HepG2 (cell line): Measurements from ENCODE around the gene ZBTB46. TPM values are rescaled to one million over a fixed set of nuclear protein-coding genes. Genes with fewer than 3 reads are reported as not detected.

Experiments used
- HNF1A ChIP-seq, 2 experiments: sonication (generic) in 1 of 2; formaldehyde crosslinking in 1 of 2; IDR thresholded peaks; 2 replicates each; pipeline versions ENCODE4 v1.4.0 to v1.6.1; 2016 to 2020; ENCODE audit warnings: borderline replicate concordance in 1 of 2, low read depth in 1 of 2, mild to moderate bottlenecking in 1 of 2, missing genetic modification reagents in 1 of 2
- SNAPC4 ChIP-seq: sonication (generic); formaldehyde crosslinking; IDR thresholded peaks from 2 replicates; pipeline ENCODE4 v1.4.0; 2020; ENCODE audit warnings: mild to moderate bottlenecking, missing genetic modification reagents
- ZBTB37 ChIP-seq: sonication (generic); formaldehyde crosslinking; IDR thresholded peaks from 2 replicates; pipeline ENCODE4 v1.4.0; 2020; ENCODE audit warnings: mild to moderate bottlenecking, missing genetic modification reagents
- ZBTB40 ChIP-seq, 2 experiments: fragments of 450-650 bp in 1 of 2; sonication (generic) in 1 of 2; formaldehyde crosslinking in 1 of 2; IDR thresholded peaks; 2 replicates each; pipeline versions ENCODE4 v1.6.1 to v1.8.0; 2016 to 2022; ENCODE audit warnings: antibody characterized with exemption in 1 of 2, mild to moderate bottlenecking in 1 of 2, missing genetic modification reagents in 1 of 2
- ZNF256 ChIP-seq: sonication (generic); formaldehyde crosslinking; conservative IDR thresholded peaks from 2 replicates; pipeline ENCODE4 v1.4.0; 2020; ENCODE audit warnings: missing genetic modification reagents
- ZNF530 ChIP-seq: sonication (generic); formaldehyde crosslinking; IDR thresholded peaks from 2 replicates; pipeline ENCODE4 v1.5.0; 2020; ENCODE audit warnings: low read depth, mild to moderate bottlenecking, missing genetic modification reagents
- polyA plus RNA-seq, 8 experiments: library from polyadenylated mRNA; depleted of rRNA in 3 of 8; stranded (reverse) in 7 of 8; unstranded in 1 of 8; fragments of >200 nt; fragmentation: Illumina TruSeq in 4 of 8; extraction: Trizol in 4 of 8; gene quantifications; 2 replicates each; pipeline versions ENCODE4 v1.2.1 to v1.2.3, GENCODE V29; 2011 to 2016; ENCODE audit warnings: low read depth in 4 of 8, missing spikeins in 1 of 8, mixed read lengths in 1 of 8; ENCODE audit not compliant: insufficient read depth in 1 of 8
- total RNA-seq, 5 experiments: library from RNA; depleted of rRNA; stranded (reverse); fragments of >200 nt; fragmentation: Illumina TruSeq; extraction: Trizol; gene quantifications; 2 replicates each; pipeline ENCODE4 v1.2.3, GENCODE V29; 2016; ENCODE audit warnings: low read depth in 1 of 5

ZBTB46 gene
- total and polyA plus RNA-seq, 2 of the 13 experiments (the other 11 are each of a cell fraction or from before 2014, with no cell fraction given), result 1.6 to 13.5 TPM

GRCh38 chr20:63765082-63765873 is 65.8 kb downstream of the ZBTB46 start (continued):
- TF ChIP-seq SNAPC4 (CRISPR knock-in tag), result no peak
- no peak; the same call in 1 of the 2 replicates for TF ChIP-seq ZBTB37 (CRISPR knock-in tag)
- no peak for TF ChIP-seq ZNF256 (CRISPR knock-in tag)
- TF ChIP-seq ZNF530 (CRISPR knock-in tag), result no peak
- TF ChIP-seq HNF1A (IDR thresholded peaks at IDR 0.05; ENCODE audit: low read depth), result no peak
- no peak for TF ChIP-seq HNF1A (CRISPR knock-in tag; IDR thresholded peaks at IDR 0.05; ENCODE audit: borderline replicate concordance)
- no peak for TF ChIP-seq ZBTB40 (IDR thresholded peaks at IDR 0.05)
- no peak; the same call in 1 of the 2 replicates for TF ChIP-seq ZBTB40 (CRISPR knock-in tag; IDR thresholded peaks at IDR 0.05)
